DMS53 treated with DMSO at 0.1 percent for 48 hours (cell line): ENCODE data around the gene H2BK1.

Experiments
- DNase-seq: peaks from one replicate; lab custom pipeline; 2025; ENCODE audit not compliant: unreplicated experiment; lab: John Stamatoyannopoulos, UW

Gene H2BK1

GRCh38 chr7:151245360-151246101 is 35.2 kb upstream of the H2BK1 start:
- peak; percentile 19 for DNase-seq

- DNase-seq, result no peak
These were observed 34.6 kb upstream of the H2BK1 start for GRCh38 chr7:151244841-151245346.

GRCh38 chr7:151244196-151244840 is 34.0 kb upstream of the H2BK1 start:
- peak; percentile 54 for DNase-seq

GRCh38 chr7:151243408-151244195 is 33.3 kb upstream of the H2BK1 start:
- peak; percentile 36 for DNase-seq

- peak; percentile 35 for DNase-seq
These were observed 32.7 kb upstream of the H2BK1 start for GRCh38 chr7:151243045-151243349.

GRCh38 chr7:151242159-151243044 is 32.1 kb upstream of the H2BK1 start:
- DNase-seq, result no peak

GRCh38 chr7:151241755-151242096 is 31.4 kb upstream of the H2BK1 start:
- DNase-seq, result no peak

- DNase-seq, result no peak
These were observed 30.9 kb upstream of the H2BK1 start for GRCh38 chr7:151240942-151241754.

GRCh38 chr7:151240536-151240935 is 30.2 kb upstream of the H2BK1 start:
- DNase-seq, result no peak

- no peak for DNase-seq
These were observed 29.7 kb upstream of the H2BK1 start for GRCh38 chr7:151239837-151240459.

- no peak for DNase-seq
These were observed 28.9 kb upstream of the H2BK1 start for GRCh38 chr7:151238924-151239836.

- no peak for DNase-seq
These were observed 28.0 kb upstream of the H2BK1 start for GRCh38 chr7:151238190-151238810.

GRCh38 chr7:151237244-151238189 is 27.2 kb upstream of the H2BK1 start:
- no peak for DNase-seq

- no peak for DNase-seq
These were observed 26.1 kb upstream of the H2BK1 start for GRCh38 chr7:151236406-151236805.

GRCh38 chr7:151235091-151235787 is 25.0 kb upstream of the H2BK1 start:
- no peak for DNase-seq

GRCh38 chr7:151233804-151234203 is 23.5 kb upstream of the H2BK1 start:
- no peak for DNase-seq
